ENCODE results near the gene BMP5. TPM values are rescaled to one million over a fixed set of nuclear protein-coding genes. Genes with fewer than 3 reads are reported as not detected.

BMP5 gene
- total RNA-seq, 3 donors from 2014 or later (not counting 1 experiment from before 2014, with no cell fraction given) = not detected

DNA sequence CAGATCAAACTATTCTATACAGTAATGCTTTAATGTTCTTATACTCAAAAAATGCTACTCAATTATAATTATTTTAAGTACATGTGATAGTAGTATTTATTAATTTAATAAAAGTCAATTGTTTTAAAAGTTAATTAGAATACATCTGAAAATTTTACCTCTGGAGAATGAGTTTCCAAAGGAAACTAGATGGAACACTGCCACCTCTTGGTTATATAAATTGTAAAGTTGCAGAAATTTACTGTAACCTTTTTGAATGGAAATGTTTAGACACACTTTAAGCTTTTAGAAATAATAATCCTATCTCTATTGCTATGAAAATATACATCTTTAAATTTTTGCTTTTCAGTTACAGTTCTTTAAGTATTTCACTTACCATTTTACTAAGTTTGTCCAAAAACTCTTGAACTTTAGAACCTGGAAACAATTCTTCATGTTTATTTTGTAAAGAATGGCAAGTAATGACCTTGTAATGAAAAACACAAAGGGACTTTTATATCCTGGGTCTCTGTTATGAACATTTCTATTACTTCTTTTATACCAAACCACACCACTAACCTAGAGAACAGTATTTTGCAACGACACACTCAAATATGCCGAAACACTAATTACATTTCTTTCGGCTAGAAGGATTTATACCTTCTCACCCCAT lies 10.9 kb upstream of the BMP5 start:
- H3K27ac ChIP-seq (ENCODE audit: low read length) = no peak overlapping the region
- Mint-ChIP-seq H3K27ac (no peak overlapping the region), H3K9me3 (peaks cover 2 to 3% of the 10 kb centered on the region in 2 donors), H3K27me3 (ENCODE audit: low read depth in 2 of 2) (no peaks in the 10 kb centered on the region), H3K4me3 (no peak overlapping the region), H3K4me1 (no peaks in the 10 kb centered on the region), H3K36me3 (no peaks in the 10 kb centered on the region)
- H3K4me3 ChIP-seq (ENCODE audit: low read length) = no peak overlapping the region
- DNase-seq (no peak), ATAC-seq (no peak)
- no peaks in the 10 kb centered on the region for H3K4me1 ChIP-seq (ENCODE audit: control insufficient read depth, insufficient read depth, low read length)
- H3K9me3 ChIP-seq (ENCODE audit: control insufficient read depth, insufficient read depth, low read length) = no peaks in the 10 kb centered on the region
- WGBS (ENCODE audit: insufficient coverage) = 83% methylated on average over 1 of the region's 3 CpGs
- TF ChIP-seq CTCF (IDR thresholded peaks at IDR 0.05) = no peak
- intact Hi-C loops (cut with micrococcal nuclease) = no loop called here
- no peaks in the 10 kb centered on the region for H3K36me3 ChIP-seq (ENCODE audit: control insufficient read depth, insufficient read depth, low read length)
- no peaks in the 10 kb centered on the region for H3K27me3 ChIP-seq (ENCODE audit: control insufficient read depth, insufficient read depth, low read length)

GRCh38 chr6:55882718-55883569 lies 7.6 kb upstream of the BMP5 start:
- no peaks in the 10 kb centered on the region for H3K9me3 ChIP-seq (ENCODE audit: control insufficient read depth, insufficient read depth, low read length)
- H3K27ac ChIP-seq (ENCODE audit: low read length) = no peak overlapping the region
- Mint-ChIP-seq H3K27me3 (ENCODE audit: low read depth in 2 of 2) (no peaks in the 10 kb centered on the region), H3K36me3 (no peaks in the 10 kb centered on the region), H3K9me3 (peaks cover 3 to 7% of the 10 kb centered on the region in 2 donors), H3K4me1 (no peaks in the 10 kb centered on the region), H3K4me3 (no peak overlapping the region), H3K27ac (no peak overlapping the region)
- H3K4me1 ChIP-seq (ENCODE audit: control insufficient read depth, insufficient read depth, low read length) = no peaks in the 10 kb centered on the region
- DNase-seq (no peak), ATAC-seq (no peak)
- H3K4me3 ChIP-seq (ENCODE audit: low read length) = no peak overlapping the region
- no peaks in the 10 kb centered on the region for H3K27me3 ChIP-seq (ENCODE audit: control insufficient read depth, insufficient read depth, low read length)
- no peak for TF ChIP-seq CTCF (IDR thresholded peaks at IDR 0.05)
- no peaks in the 10 kb centered on the region for H3K36me3 ChIP-seq (ENCODE audit: control insufficient read depth, insufficient read depth, low read length)
- intact Hi-C loops (cut with micrococcal nuclease) = no loop called here
- 80% methylated on average over 1 of the region's 1 CpG for WGBS (ENCODE audit: insufficient coverage)

GRCh38 chr6:55877283-55877682 lies 1.9 kb upstream of the BMP5 start:
- Mint-ChIP-seq H3K9me3 (peaks cover 3 to 11% of the 10 kb centered on the region in 2 donors), H3K27ac (no peak overlapping the region), H3K4me3 (no peak overlapping the region), H3K4me1 (no peaks in the 10 kb centered on the region), H3K36me3 (no peaks in the 10 kb centered on the region), H3K27me3 (ENCODE audit: low read depth in 2 of 2) (no peaks in the 10 kb centered on the region)
- H3K36me3 ChIP-seq (ENCODE audit: control insufficient read depth, insufficient read depth, low read length) = no peaks in the 10 kb centered on the region
- ATAC-seq (no peak), DNase-seq (no peak)
- H3K27ac ChIP-seq (ENCODE audit: low read length) = no peak overlapping the region
- WGBS (ENCODE audit: insufficient coverage) = no CpG with 5 or more reads among the region's 3 CpGs
- TF ChIP-seq CTCF (IDR thresholded peaks at IDR 0.05) = no peak
- H3K4me3 ChIP-seq (ENCODE audit: low read length) = no peak overlapping the region
- H3K27me3 ChIP-seq (ENCODE audit: control insufficient read depth, insufficient read depth, low read length) = no peaks in the 10 kb centered on the region
- intact Hi-C loops (cut with micrococcal nuclease) = no loop called here
- no peaks in the 10 kb centered on the region for H3K4me1 ChIP-seq (ENCODE audit: control insufficient read depth, insufficient read depth, low read length)
- H3K9me3 ChIP-seq (ENCODE audit: control insufficient read depth, insufficient read depth, low read length) = no peaks in the 10 kb centered on the region
